C4-2B (cell line): ENCODE data around the gene DEF6.

ENCODE experiments used
- ZFX ChIP-seq: fragments of 450-650 bp; IDR thresholded peaks from 2 replicates; pipeline ENCODE4 v1.6.1; 2017
- TF ChIP-seq, protein P1 (sequence below): fragments of 450-650 bp; conservative IDR thresholded peaks from 2 replicates; pipeline ENCODE4 v1.5.1; 2017; ENCODE audit warnings: mild to moderate bottlenecking

DNA sequence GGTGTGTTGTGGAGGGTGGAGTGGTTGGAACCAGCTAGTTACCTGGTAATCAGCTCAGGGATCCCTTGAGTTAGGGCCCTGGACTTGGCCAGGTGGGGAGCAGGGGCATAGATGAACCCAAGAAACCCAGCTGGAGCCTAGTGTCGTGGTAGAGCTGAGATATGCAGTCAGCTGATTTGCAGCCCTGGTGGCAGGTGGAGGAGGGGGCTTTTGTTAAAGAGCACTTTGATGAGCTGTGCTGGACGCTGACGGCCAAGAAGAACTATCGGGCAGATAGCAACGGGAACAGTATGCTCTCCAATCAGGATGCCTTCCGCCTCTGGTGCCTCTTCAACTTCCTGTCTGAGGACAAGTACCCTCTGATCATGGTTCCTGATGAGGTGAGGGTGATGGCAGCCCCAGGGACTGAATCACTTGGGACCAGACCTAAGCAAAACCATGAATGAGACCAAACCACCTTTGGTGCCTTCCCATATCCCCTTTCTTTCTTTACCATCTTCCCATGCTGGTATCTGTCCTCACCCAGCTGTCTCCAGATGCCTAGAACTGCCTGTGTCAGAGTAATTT is 12.7 kb downstream of the DEF6 start:
- TF ChIP-seq, protein P1, sequence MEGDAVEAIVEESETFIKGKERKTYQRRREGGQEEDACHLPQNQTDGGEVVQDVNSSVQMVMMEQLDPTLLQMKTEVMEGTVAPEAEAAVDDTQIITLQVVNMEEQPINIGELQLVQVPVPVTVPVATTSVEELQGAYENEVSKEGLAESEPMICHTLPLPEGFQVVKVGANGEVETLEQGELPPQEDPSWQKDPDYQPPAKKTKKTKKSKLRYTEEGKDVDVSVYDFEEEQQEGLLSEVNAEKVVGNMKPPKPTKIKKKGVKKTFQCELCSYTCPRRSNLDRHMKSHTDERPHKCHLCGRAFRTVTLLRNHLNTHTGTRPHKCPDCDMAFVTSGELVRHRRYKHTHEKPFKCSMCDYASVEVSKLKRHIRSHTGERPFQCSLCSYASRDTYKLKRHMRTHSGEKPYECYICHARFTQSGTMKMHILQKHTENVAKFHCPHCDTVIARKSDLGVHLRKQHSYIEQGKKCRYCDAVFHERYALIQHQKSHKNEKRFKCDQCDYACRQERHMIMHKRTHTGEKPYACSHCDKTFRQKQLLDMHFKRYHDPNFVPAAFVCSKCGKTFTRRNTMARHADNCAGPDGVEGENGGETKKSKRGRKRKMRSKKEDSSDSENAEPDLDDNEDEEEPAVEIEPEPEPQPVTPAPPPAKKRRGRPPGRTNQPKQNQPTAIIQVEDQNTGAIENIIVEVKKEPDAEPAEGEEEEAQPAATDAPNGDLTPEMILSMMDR, result no peak
- no peak for TF ChIP-seq ZFX
